Measurements from ENCODE around the gene LMTK3.

DNA sequence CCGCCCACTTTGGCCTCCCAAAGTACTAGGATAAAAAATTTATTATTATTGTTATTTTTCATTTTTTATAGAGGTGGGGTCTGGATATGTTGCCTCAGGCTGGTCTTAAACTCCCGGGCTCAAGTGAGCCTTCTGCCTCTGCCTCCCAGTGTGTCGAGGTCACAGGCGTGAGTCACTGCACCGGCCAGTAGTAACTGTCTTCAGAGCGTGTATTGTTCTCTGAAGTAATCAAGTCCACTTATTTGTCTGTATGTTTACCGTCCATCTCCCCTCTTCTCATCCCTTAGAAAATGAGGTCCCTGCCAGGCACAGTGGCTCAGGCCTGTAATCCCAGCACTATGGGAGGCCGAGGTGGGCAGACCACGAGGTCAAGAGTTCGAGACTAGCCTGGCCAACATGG, 22.1 kb upstream of the LMTK3 start:
- TF ChIP-seq CTCF (conservative IDR thresholded peaks at IDR 0.05) (no peak), ZFX (IDR thresholded peaks at IDR 0.05) (no peak)

Measured in C4-2B (cell line).